HG02973 (cell line): ENCODE measurements around the gene ALDH1A2.
"Not testable (repeated sequence)": the region's sequence is repeated elsewhere in the genome, so short reads cannot be mapped to it uniquely, and the experiment has no call there.

Source experiments
- ATAC-seq: cut with Tn5 transposase; IDR thresholded peaks from one replicate; pipeline ENCODE4 v1.9.1; 2021; ENCODE audit warnings: moderate library complexity; ENCODE audit not compliant: unreplicated experiment

The ALDH1A2 gene

GRCh38 chr15:58043192-58043903 is 22.2 kb downstream of the ALDH1A2 start:
- no peak for ATAC-seq

GRCh38 chr15:58042006-58042405 is 23.5 kb downstream of the ALDH1A2 start:
- ATAC-seq, result no peak

GRCh38 chr15:58040150-58040549 is 25.4 kb downstream of the ALDH1A2 start:
- no peak for ATAC-seq

GRCh38 chr15:58039079-58040035 is 26.2 kb downstream of the ALDH1A2 start:
- no peak for ATAC-seq

- no peak for ATAC-seq
These were observed 27.0 kb downstream of the ALDH1A2 start for GRCh38 chr15:58038426-58039078.

GRCh38 chr15:58037723-58038301 is 27.7 kb downstream of the ALDH1A2 start:
- no peak for ATAC-seq

- ATAC-seq, result no peak
These were observed 28.9 kb downstream of the ALDH1A2 start for GRCh38 chr15:58036579-58036978.

GRCh38 chr15:58028392-58028791 is 37.1 kb downstream of the ALDH1A2 start:
- not testable (repeated sequence) for ATAC-seq

GRCh38 chr15:58026552-58026951 is 39.0 kb downstream of the ALDH1A2 start:
- no peak for ATAC-seq

- no peak for ATAC-seq
These were observed 39.5 kb downstream of the ALDH1A2 start for GRCh38 chr15:58026051-58026450.

- ATAC-seq, result no peak
These were observed 43.9 kb downstream of the ALDH1A2 start for GRCh38 chr15:58021332-58022230.

GRCh38 chr15:58019503-58020376 is 45.8 kb downstream of the ALDH1A2 start:
- no peak for ATAC-seq

GRCh38 chr15:58017869-58018268 is 47.6 kb downstream of the ALDH1A2 start:
- ATAC-seq, result no peak

- no peak for ATAC-seq
These were observed 48.8 kb downstream of the ALDH1A2 start for GRCh38 chr15:58016581-58017175.

GRCh38 chr15:58015565-58015964 is 49.9 kb downstream of the ALDH1A2 start:
- ATAC-seq, result no peak

- ATAC-seq, result no peak
These were observed 51.0 kb downstream of the ALDH1A2 start for GRCh38 chr15:58014470-58014869.

GRCh38 chr15:58014040-58014439 is 51.5 kb downstream of the ALDH1A2 start:
- no peak for ATAC-seq

- ATAC-seq, result no peak
These were observed 54.5 kb downstream of the ALDH1A2 start for GRCh38 chr15:58010983-58011382.

GRCh38 chr15:58003810-58004209 is 61.7 kb downstream of the ALDH1A2 start:
- no peak for ATAC-seq
